Activated B cell treated with CpG ODN at 0.5 μM for 24 hours (primary cell): ENCODE measurements around the gene PEPD. TPM values are rescaled to one million over a fixed set of nuclear protein-coding genes. Genes with fewer than 3 reads are reported as not detected.

Experiments
- ATAC-seq: fragments of 200-7000 bp; cut with Tn5 transposase; one replicate; pipeline ENCODE4 v1.10.0; 2021; ENCODE audit warnings: low read depth, mild to moderate bottlenecking, moderate library complexity
- CTCF ChIA-PET: fragments of 350-600 bp; sonication (Branson Sonifier 250); formaldehyde crosslinking; loops from one replicate; lab custom pipeline; 2021; ENCODE audit warnings: antibody characterized with exemption; lab: Charles Lee
- POLR2A ChIA-PET: fragments of 350-600 bp; sonication (Branson Sonifier 250); formaldehyde crosslinking; loops from one replicate; lab custom pipeline; 2021; ENCODE audit warnings: antibody characterized with exemption; lab: Charles Lee
- DNase-seq: peaks from one replicate; pipeline ENCODE4 v3.0.0; 2022
- H3K27ac Mint-ChIP-seq: one replicate; pipeline ENCODE4 v1.8.0; 2020; ENCODE audit warnings: mixed read lengths
- H3K27me3 Mint-ChIP-seq: one replicate; pipeline ENCODE4 v1.8.0; 2021; ENCODE audit warnings: mixed read lengths
- H3K36me3 Mint-ChIP-seq: one replicate; pipeline ENCODE4 v1.8.0; 2021; ENCODE audit warnings: low read depth, mixed read lengths
- H3K4me1 Mint-ChIP-seq: one replicate; pipeline ENCODE4 v1.8.0; 2021; ENCODE audit warnings: mixed read lengths
- H3K4me3 Mint-ChIP-seq: one replicate; pipeline ENCODE4 v1.8.0; 2020; ENCODE audit warnings: mild to moderate bottlenecking, mixed read lengths
- H3K9me3 Mint-ChIP-seq: one replicate; pipeline ENCODE4 v1.8.0; 2020; ENCODE audit warnings: mixed read lengths
- CTCF ChIP-seq: fragments of 200-600 bp; IDR thresholded peaks from one replicate; pipeline ENCODE4 v1.8.0; 2022; ENCODE audit warnings: antibody characterized with exemption, mild to moderate bottlenecking
- intact Hi-C: fragments of 100-400 bp; cut with micrococcal nuclease; formaldehyde crosslinking; loops from one replicate; pipeline ENCODE4 v1.15.1; 2024
- total RNA-seq: library from RNA; stranded (reverse); gene quantifications from 2 replicates; pipeline ENCODE4 v1.2.3, GENCODE V29; 2022

PEPD gene
- total RNA-seq, 1 donor from 2014 or later, result 49.1 TPM

- Mint-ChIP-seq H3K4me1 (no peaks in the 10 kb centered on the region), H3K27me3 (no peaks in the 10 kb centered on the region), H3K36me3 (peaks cover 29% of the 10 kb centered on the region), H3K27ac (no peak overlapping the region), H3K4me3 (no peak overlapping the region), H3K9me3 (no peaks in the 10 kb centered on the region)
- no peak for ATAC-seq
- ChIA-PET POLR2A (no interaction called here), CTCF (no interaction called here)
- intact Hi-C loops, result no loop called here
- TF ChIP-seq CTCF, result no peak
- no peak for DNase-seq
Observed at GRCh38 chr19:33512580-33513137, 8.9 kb downstream of the PEPD start.

- H3K27ac Mint-ChIP-seq, result no peak overlapping the region
- ChIA-PET POLR2A (no interaction called here), CTCF (no interaction called here)
- no peak overlapping the region for H3K4me3 Mint-ChIP-seq
- no peaks in the 10 kb centered on the region for H3K27me3 Mint-ChIP-seq
- no peak for ATAC-seq
- H3K9me3 Mint-ChIP-seq, result no peaks in the 10 kb centered on the region
- intact Hi-C loops, result no loop called here
- no peak for DNase-seq
- no peak for TF ChIP-seq CTCF
- peaks cover 29% of the 10 kb centered on the region for H3K36me3 Mint-ChIP-seq
- H3K4me1 Mint-ChIP-seq, result no peaks in the 10 kb centered on the region
Observed at GRCh38 chr19:33512021-33512420, 9.6 kb downstream of the PEPD start.

- POLR2A ChIA-PET, result interaction anchor here (0.8 kb wide), 1 partner anchor 10 kb away, joined by 3 read pairs; the partner anchor contains the start of gene PEPD
Observed at GRCh38 chr19:33511346-33511745, 10.2 kb downstream of the PEPD start.

GRCh38 chr19:33510462-33511194, 11.0 kb downstream of the PEPD start:
- no peaks in the 10 kb centered on the region for H3K4me1 Mint-ChIP-seq
- no peak for TF ChIP-seq CTCF
- ChIA-PET POLR2A (no interaction called here), CTCF (no interaction called here)
- DNase-seq (no peak), ATAC-seq (no peak)
- H3K27me3 Mint-ChIP-seq, result no peaks in the 10 kb centered on the region
- H3K9me3 Mint-ChIP-seq, result no peaks in the 10 kb centered on the region
- H3K27ac Mint-ChIP-seq, result no peak overlapping the region
- H3K4me3 Mint-ChIP-seq, result no peak overlapping the region
- peaks cover 29% of the 10 kb centered on the region for H3K36me3 Mint-ChIP-seq
- intact Hi-C loops, result no loop called here

More at GRCh38 chr19:33511346-33511745, 10.2 kb downstream of the PEPD start:
- no peak for TF ChIP-seq CTCF
- H3K36me3 Mint-ChIP-seq, result peaks cover 29% of the 10 kb centered on the region
- intact Hi-C loops, result no loop called here
- H3K4me1 Mint-ChIP-seq, result no peaks in the 10 kb centered on the region
- H3K4me3 Mint-ChIP-seq, result no peak overlapping the region
- DNase-seq (no peak), ATAC-seq (no peak)
- H3K27me3 Mint-ChIP-seq, result no peaks in the 10 kb centered on the region
- no peak overlapping the region for H3K27ac Mint-ChIP-seq
- CTCF ChIA-PET, result no interaction called here
- no peaks in the 10 kb centered on the region for H3K9me3 Mint-ChIP-seq

GRCh38 chr19:33509774-33510173, 11.8 kb downstream of the PEPD start:
- no peaks in the 10 kb centered on the region for H3K4me1 Mint-ChIP-seq
- ATAC-seq (no peak), DNase-seq (no peak)
- CTCF ChIA-PET, result no interaction called here
- H3K9me3 Mint-ChIP-seq, result no peaks in the 10 kb centered on the region
- peaks cover 29% of the 10 kb centered on the region for H3K36me3 Mint-ChIP-seq
- no peak for TF ChIP-seq CTCF
- H3K4me3 Mint-ChIP-seq, result no peak overlapping the region
- H3K27ac Mint-ChIP-seq, result no peak overlapping the region
- intact Hi-C loops, result no loop called here
- POLR2A ChIA-PET, result no interaction called here
- H3K27me3 Mint-ChIP-seq, result no peaks in the 10 kb centered on the region
